Thyroid gland (tissue), 4 donors: ENCODE results near the gene TXNDC11.

Experiments
- POLR2A ChIP-seq, 2 donors: fragments of 450-650 bp; IDR thresholded peaks; one replicate each; pipeline ENCODE4 v1.6.1; 2017; ENCODE audit warnings: antibody characterized with exemption in 2 of 2, mild to moderate bottlenecking in 2 of 2, moderate library complexity in 1 of 2
- TF ChIP-seq, protein P1 (sequence below), 6 experiments: fragments of 200-600 bp in 3 of 6; fragments of 450-650 bp in 3 of 6; sonication (generic) in 3 of 6; IDR thresholded peaks; one replicate each; pipeline ENCODE4 v1.5.1; 2016 to 2019; ENCODE audit warnings: antibody characterized with exemption in 6 of 6, mild to moderate bottlenecking in 2 of 6, inconsistent platforms in 1 of 6, moderate library complexity in 1 of 6

DNA sequence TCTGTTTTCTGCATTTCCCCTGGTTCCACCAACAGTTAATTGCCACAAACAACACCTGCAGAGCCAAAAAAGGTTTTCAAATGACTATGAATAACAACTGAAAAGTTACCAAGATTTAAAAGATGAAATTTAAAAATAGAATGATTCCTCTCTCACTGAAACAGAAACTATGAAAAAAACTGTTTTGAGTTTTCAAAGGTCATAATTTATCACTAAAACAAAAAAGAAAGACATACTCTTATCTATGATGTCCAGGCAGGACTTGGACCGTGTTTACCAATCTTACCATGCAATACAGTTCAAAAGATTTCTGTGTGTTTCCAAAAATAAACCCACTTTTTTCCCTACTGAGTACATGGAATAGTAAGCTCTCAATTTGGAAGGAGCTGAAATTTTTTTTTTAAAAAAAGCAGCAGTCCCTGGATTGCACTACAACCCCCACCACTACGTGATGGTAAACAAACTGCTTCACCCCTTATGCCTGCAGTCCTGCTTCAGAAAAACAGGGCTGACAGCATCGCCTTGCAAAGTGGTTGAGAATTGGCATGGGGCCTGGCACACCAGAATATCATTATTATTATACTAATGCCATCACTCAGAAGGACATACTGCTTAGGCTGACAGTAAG is 8.5 kb downstream of the TXNDC11 start:
- TF ChIP-seq, protein P1, sequence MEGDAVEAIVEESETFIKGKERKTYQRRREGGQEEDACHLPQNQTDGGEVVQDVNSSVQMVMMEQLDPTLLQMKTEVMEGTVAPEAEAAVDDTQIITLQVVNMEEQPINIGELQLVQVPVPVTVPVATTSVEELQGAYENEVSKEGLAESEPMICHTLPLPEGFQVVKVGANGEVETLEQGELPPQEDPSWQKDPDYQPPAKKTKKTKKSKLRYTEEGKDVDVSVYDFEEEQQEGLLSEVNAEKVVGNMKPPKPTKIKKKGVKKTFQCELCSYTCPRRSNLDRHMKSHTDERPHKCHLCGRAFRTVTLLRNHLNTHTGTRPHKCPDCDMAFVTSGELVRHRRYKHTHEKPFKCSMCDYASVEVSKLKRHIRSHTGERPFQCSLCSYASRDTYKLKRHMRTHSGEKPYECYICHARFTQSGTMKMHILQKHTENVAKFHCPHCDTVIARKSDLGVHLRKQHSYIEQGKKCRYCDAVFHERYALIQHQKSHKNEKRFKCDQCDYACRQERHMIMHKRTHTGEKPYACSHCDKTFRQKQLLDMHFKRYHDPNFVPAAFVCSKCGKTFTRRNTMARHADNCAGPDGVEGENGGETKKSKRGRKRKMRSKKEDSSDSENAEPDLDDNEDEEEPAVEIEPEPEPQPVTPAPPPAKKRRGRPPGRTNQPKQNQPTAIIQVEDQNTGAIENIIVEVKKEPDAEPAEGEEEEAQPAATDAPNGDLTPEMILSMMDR (IDR thresholded peaks at IDR 0.05), result no peak
- TF ChIP-seq POLR2A (IDR thresholded peaks at IDR 0.05), result no peak
